Gastroesophageal sphincter (tissue), 3 donors: Measurements from ENCODE around the gene ETV3L.

Experiments
- POLR2AphosphoS5 ChIP-seq: sonication (generic); formaldehyde crosslinking; IDR thresholded peaks from one replicate; pipeline ENCODE4 v1.6.1; 2017; ENCODE audit warnings: antibody characterized with exemption
- TF ChIP-seq, protein P1 (sequence below), 4 experiments: fragments of 200-600 bp in 2 of 4; fragments of 450-650 bp in 2 of 4; sonication (generic) in 1 of 4; IDR thresholded peaks; one replicate each; pipeline ENCODE4 v1.5.1; 2017 to 2019; ENCODE audit warnings: antibody characterized with exemption in 4 of 4, mild to moderate bottlenecking in 2 of 4, moderate library complexity in 2 of 4

DNA sequence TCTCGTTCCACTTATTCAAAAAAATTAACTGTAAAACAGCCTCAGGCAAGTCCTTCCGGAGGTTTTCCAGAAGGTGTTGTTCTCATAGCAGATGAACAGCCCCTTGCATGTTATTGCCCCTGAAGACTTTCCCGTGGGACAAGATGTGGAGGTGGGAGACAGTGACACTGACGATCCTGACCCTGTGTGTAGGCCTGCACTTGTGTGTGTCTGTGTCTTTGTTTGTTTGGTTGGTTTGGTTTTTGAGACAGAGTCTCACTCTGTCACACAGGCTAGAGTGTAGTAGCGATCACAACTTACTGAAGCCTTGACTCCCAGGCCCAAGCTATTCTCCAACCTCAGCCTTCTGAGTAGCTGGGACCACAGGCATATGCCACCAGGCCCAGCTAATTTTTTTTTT, 12.6 kb downstream of the ETV3L start:
- TF ChIP-seq POLR2AphosphoS5: no peak
- TF ChIP-seq, protein P1, sequence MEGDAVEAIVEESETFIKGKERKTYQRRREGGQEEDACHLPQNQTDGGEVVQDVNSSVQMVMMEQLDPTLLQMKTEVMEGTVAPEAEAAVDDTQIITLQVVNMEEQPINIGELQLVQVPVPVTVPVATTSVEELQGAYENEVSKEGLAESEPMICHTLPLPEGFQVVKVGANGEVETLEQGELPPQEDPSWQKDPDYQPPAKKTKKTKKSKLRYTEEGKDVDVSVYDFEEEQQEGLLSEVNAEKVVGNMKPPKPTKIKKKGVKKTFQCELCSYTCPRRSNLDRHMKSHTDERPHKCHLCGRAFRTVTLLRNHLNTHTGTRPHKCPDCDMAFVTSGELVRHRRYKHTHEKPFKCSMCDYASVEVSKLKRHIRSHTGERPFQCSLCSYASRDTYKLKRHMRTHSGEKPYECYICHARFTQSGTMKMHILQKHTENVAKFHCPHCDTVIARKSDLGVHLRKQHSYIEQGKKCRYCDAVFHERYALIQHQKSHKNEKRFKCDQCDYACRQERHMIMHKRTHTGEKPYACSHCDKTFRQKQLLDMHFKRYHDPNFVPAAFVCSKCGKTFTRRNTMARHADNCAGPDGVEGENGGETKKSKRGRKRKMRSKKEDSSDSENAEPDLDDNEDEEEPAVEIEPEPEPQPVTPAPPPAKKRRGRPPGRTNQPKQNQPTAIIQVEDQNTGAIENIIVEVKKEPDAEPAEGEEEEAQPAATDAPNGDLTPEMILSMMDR (IDR thresholded peaks at IDR 0.05): no peak
